Measurements from ENCODE around the gene BST1.

BST1 gene

DNA sequence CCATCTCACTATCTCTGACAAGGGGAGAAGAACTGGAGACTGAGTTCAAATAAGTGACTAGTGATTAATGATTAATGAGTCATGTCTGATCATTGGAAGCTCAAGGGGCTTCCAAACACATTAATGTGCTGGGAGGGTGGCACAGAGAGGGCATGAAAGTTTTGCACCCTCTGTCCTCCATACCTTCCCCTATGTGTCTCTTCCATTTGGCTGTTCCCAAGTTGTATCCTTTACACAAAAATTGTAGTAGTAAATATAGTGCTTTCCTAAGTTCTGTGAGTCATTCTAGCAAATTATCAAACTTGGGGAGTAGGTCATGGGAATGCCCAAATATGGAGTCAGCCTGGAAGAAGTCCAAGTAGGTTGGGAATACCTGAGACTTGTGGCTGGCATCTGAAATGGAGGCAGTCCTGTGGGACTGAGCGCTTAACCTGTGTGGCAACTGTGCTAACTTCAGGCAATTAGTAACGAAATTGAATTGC is 25.3 kb upstream of the BST1 start:
- DNase-seq, result no peak

DNA sequence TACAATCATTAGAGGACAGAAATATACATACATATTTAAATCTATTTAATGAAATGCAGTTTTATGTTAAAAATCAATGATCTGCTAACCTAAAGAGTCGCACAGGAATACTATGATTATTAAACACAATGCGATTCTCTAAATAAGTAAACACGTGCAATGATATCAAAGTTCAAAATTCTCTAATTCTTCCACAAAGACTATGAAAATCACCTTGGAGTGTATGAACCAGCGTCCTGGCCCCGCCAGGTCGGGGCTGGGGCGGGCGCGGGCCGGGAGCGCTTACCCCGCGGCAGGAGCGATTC is 21.8 kb upstream of the BST1 start:
- DNase-seq, result no peak

DNA sequence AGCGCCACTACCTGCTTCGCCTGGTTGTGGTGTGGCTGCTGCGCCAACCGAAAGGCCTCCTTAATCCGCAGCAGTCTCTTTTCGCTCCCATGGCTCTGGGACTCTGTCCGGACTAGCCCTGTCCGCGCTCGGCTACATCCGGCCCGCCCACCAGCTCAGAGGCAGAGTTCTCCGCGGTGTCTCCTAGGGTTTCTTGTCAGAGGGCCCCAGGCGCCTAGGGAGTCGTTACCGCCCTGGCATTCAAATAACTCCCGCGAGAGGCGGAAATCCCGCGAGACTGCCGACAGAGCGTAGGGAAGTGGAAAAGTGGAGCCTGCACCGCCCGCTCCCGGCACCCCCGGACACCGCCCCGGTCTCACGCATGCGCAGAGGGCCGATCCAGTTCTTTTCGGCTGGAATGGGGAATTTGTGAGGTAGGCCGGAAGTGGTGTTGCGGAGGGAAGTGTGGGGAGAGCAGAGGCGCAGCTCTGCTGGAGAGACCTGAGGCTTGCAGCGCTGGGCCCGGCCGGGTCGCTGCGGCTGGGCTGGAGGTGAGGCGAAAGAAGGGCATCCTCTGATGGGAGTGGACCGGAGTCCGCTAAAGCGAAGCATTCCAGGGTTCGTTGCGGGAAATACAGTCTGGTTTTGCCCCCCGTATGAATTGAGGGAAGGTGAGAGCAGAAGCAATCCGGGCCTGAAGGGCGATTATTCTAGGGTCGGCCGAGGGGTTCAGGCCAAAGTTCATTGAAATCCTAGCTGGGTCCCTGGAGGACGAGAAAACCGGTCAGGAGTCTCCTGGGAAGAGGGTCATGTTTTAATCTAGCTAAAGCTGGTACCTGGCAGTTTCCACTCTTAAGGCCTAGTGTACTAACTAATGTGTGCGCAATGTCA is 21.3 kb upstream of the BST1 start, which contains the start of gene FAM200B:
FAM200B (plus strand) TSS at position 456 of the 870 bp plus-strand sequence. CDS start 5,151 bp downstream, outside the sequence.
- DNase-seq, result peak; percentile 99

DNA sequence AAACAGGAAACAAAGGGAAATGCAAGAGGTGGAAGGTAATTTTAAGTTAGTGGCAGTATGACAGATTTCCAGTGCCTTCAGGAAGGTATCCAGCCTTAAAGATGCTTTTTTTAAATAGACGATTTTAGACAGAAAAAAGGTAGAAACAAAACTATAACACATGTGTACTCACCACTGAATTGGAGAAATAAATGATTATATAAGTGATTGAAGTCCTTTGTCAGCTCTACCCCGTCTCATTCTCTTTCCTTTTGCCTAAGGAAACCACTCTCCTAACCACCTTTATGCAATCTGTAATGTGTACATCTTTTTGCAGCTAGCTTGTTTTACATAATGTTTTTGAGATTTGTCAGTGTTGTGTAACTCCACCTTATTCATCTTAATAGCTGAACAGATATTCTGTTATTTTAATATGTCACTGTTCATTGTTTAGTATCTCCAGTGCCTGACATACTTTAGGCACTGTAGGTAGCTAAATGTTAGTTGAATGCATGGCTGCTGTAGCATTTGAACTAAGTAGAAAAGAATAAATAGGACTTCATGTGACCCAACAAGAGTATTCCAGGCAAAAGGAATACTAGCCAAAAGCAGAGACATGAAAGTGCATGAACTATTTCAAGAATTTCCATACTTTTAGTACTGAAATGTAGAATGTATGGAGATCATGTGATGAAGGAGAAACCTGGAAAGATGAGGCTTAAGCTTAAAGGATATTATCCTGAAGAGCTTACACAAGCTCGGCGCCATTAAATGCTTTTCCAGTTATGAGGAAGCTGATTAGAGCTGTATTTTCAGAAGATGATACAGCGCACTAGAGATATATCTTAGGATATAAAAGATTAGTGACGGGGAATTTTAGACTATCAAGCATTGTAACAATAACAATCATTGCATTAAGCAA is 20.4 kb upstream of the BST1 start:
- no peak for DNase-seq

DNA sequence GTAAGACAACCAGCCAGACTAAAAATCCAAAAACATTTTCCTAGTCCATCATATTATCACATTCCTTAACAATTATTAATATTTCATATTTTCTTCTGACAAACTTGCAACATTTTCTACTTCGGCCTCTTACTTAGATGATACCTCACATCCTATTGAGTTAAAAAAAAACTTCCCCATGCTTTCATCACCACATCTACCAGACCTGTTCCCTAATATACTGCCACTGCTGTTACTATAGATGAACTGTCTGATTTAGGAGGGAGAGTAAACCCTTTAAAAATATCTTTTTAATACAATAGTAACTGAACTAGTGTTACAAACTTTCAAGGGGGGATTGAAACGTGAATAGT is 19.7 kb upstream of the BST1 start:
- no peak for DNase-seq

DNA sequence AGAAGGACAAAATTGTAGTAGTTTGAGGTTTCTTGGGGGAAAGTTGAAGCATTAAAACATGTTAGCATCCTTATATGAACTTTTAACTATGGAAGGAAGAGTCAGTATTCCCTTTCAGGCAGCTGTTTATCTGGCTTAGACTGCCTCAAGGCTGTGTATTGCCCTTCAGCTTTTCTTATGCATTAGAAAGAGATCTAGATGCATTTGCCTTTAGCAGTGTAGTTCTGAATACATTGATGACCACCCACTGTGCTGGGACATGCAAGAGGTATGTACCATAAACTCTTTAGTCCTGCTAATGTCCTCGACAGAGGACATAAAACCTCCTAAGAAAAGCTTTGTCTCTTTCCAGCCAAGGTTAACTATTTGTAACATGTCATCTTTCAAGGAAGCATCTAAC is 18.4 kb upstream of the BST1 start:
- no peak for DNase-seq

DNA sequence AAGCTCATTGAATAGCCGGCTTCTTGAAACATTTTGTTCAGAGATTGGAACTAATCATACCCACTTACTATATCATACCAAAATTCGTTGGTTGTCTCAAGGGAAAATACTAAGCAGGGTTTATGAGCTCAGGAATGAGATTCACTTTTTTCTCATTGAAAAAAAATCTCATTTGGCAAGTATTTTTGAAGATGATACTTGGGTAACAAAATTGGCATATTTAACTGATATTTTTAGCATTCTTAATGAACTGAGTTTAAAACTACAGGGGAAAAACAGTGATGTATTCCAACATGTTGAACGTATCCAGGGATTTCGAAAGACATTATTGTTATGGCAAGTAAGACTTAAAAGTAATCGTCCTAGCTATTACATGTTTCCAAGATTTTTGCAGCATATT is 14.8 kb upstream of the BST1 start:
- no peak for DNase-seq

DNA sequence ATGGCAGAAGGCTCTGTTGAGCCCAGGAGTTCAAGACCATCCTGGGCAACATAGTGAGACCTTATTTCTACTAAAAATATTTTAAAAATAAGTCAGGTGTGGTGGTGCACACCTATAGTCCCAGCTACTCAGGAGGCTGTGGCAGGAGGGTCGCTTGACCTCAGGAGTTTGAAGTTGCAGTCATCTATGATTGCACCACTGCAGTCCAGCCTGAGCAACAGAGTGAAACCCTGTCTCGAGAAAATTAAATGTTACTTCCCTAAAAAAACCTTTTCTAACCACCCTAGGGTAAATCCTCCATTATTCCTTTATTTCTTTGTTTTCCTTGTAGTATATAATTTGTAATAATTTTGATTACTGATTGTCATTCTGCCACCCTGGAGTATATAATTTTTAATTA is 13.3 kb upstream of the BST1 start:
- no peak for DNase-seq

DNA sequence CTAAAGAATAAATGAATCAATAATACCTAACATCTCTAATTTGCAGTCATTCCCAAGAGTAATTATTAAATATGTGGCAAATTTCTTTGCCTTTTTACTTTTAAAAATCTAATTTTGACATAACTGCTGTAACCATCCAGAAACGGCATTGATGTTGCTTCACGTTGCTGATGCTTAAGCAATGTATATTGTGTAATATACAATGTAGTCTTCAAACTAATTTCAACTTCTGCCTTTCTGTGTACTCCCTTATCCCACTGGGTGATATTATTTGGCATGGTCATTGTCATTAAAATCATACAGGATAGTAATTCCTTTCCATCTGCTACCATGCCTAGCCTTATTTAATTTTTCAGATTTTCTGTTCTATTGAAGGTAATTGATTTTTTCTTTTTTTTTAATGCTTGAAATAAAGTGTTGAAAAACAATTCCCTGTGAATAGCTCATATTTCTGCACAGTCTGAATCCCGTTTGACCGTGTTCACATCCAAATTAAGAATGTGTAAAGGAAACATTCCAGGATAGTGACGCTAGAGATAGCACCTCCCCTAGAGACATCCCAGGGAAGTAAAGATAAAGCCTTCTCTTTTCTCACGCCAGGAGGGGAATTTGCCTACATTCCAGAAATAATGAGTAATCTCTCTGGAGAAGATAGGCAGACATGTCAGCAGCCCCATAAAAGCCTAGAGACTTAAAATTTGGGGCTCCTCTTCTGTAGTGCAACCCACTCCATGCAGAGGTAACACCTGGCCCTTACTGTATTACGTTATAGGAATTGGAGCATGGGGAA is 12.7 kb upstream of the BST1 start:
- DNase-seq, result no peak

DNA sequence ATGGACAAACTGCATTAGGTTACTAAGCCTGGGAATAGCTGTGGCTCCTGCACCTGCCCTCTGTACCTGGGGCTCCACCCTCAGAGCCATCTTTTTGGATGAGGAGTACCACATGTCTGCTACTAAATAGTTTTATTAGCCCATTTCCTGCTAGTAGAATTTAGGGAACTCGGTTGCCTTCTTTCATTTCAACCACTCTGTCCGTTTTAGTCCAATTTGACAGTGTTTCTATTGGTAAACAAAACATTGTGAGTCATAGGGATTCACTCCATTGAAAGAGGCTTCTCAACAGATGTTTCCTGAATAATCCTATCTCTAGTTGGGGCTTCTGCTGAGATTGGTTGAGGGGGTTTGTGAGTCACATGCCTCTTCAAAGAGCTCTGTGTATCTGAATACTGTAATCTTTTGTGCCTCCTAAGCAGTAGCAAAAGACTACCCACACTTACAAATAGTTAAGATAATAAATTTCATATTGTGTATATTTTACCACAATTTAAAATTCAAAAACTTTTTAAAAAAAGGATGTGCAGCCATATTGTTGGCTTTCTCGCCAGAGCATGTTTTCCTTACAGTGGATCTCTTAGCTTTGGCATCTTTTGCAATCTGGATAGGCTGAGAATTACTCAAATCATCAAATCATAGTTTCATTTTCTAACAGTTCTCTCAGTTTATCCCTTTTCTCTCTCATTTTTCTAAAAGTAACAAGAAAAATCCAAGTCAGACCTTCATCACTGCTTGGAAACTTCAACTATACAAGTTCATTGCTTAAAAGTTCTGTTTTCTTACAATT is 11.3 kb upstream of the BST1 start:
- no peak for DNase-seq

DNA sequence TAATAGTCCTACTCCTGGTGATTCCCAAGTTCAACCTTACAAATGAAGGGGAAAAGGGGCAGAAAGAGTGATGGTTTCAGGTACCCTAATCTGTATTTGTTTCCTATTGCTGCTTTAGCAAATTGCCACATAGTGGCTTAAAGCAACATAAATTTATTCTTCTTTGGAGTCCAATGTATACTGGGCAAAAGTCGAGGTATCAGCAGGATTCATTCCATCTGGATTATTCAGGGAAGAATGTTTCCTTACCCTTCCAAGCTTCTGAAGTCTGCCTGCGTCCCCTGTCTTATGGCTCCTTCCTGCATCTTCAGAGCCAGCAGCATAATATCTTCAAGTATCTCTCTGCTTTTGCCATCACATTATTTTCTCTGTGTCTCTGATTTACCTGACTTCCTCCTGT is 10.3 kb upstream of the BST1 start:
- DNase-seq, result no peak

DNA sequence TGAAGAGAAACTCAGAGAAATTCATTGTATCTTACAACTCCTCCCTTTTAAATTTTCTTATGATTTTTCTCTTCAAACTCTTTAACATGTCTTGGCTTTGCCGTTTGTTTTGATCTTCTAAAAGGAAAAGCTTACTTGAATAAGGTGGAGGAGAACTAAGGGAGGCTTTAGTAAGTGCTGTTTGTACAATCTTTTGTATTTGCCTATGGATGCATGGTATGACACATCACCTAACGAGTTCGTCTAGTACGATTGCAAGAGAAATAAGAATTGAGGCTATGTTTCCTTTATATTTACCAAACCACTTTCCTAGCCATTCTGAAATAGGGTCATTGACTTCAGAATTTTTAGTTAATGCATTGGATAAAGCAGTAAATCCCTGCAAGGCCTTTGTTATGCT is 8.4 kb upstream of the BST1 start:
- no peak for DNase-seq

DNA sequence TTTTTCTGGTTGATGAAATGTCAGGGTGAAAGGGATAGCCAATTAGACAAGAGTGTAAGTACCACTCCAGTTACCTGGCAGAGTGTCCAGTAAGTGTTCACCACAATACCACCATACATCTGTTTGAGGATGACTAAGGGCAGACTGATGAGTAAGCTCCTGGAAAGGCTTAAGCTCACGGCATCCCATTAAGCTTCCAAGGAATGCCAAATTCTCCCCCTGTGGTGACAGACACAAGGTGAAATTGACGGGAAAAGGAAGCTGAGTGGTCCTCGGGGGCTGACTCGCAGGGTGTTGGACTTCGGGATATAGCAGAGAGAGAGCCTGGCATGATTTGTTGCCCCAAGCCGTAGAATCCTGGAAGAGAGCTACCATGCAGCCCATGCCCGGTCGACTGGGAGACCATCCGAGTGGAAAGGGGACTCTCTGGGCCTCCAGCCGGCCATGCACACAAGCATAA is 7.6 kb upstream of the BST1 start:
- DNase-seq, result no peak

DNA sequence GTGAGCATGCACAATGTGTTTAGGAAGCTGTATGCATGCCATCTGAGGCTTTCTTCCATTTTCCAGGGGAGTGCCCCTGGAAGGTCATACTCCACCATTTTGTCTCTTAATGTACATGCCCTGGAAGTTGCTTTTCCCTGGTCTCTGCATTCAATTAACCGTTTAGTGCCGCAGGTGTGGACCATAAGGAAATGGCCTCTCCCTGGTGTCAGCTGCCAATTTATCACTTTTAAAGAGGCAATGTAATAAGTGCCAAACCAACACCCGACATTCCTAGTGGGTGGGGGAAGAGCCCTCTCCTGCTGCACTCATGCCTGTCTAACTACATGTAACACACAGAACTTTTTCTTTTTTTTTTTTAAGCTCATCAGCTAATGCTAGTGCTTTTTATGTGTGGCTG is 7.1 kb upstream of the BST1 start:
- no peak for DNase-seq

DNA sequence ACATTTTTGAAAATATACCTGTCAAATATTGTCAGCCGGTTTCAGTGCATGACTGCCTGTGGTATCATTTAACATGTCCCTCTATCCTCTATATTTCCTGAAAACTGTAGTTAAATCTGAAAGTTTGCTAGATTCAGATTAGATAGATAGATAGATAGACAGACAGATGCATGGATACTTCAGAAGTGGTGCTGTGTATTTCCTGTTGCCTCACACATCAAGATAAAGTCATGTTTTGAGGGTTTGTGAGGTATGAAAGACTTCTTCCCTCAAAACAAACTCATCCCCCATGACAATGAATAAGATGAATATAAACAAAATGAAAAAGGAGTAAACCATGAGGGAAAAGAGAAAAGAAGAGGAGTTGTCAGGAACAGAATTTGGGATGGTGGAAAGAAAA is 6.0 kb upstream of the BST1 start:
- no peak for DNase-seq

DNA sequence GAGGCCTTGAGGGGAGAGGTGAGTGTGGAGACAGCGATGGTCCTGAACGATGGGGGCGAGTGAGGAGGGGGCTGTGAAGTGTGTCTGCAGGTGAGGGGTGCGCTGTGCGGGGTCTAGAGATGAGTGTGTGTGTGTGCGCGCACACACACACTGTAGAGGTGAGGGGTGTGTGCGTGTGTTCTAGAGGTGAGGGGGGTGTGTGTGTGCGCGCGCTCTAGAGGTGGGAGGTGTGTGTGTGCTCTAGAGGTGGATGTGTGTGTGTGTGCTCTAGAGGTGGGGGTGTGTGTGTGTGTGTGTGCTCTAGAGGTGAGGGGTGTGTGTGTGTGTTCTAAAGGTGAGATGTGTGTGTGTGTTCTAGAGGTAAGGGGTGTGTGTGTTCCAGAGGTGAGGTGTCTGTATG is 574 bp downstream of the BST1 start:
- DNase-seq, result no peak

DNA sequence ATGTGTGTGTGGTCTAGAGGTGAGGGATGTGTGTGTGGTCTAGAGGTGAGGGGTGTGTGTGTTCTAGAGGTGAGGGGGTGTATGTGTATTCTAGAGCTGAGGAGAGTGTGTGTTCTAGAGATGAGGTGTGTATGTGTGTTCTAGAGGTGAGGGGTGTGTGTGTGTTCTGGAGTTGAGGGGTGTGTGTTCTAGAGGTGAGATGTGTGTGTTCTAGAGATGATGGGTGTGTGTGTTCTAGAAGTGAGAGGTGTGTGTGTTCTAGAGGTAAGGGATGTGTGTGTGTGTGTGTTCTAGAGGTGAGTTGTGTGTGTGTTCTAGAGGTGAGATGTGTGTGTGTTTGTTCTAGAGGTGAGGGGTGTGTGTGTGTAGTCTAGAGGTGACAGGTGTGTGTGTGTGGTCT is 1.3 kb downstream of the BST1 start:
- DNase-seq, result no peak

DNA sequence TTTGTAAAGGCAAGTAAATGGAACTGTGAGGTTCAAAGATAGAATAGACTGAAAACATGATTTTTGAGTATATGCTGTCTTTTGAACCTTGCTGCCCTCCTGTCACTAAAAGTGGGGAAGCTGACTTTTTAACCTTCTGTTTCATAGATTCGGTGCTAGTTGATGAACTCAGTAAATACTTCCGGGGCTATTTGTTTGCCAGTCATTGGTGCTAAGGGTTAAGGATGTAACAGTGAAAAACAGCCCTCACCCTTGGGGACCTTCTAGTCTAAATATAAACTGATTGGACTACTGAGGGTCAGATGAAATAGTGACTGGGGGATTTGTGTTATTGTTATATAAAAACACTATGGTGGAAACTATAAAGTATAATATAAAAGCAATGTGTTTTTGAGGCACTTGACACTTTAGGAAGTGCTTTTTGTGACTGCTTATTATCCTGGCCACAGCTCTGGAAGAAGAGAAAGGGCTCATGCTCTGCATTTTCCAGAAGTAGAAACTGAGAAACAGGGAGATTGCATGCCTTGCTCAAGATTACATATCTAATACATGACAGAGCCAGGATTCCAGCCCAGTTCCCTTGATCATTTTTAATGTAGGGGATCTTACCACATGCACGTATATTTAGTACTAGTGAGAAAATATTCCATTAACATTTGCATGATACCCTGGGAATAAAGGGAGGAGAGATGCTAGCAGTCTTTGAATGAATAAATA is 3.9 kb downstream of the BST1 start:
- no peak for DNase-seq

DNA sequence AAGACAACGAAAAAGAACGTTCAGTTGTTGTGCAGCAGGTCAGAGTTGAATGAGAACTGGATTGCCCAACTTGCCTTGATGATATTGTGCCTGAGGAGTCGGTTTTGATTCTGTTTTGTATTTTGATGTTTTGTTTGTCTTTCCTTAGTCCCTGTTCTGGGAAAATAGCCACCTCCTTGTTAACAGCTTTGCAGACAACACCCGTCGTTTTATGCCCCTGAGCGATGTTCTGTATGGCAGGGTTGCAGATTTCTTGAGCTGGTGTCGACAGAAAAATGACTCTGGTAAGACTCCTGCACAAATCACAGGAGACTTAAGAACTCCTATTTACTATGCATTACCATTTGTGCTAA is 4.5 kb downstream of the BST1 start:
- DNase-seq, result no peak

DNA sequence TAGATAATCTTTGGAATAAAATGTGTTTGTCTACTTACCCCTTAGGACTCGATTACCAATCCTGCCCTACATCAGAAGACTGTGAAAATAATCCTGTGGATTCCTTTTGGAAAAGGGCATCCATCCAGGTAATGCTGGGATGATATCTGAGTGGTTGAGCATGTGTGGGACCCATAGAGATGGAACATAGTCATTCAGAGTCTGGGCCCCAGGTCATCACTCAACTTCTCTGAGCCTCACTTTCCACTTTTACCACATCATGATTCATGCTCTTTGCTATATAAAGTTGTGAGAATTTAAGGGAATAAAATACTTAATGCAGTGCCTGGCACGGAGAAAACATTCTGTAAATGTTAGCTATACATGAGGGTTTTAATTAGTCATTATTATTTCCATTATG is 8.9 kb downstream of the BST1 start:
- DNase-seq, result no peak

DNA sequence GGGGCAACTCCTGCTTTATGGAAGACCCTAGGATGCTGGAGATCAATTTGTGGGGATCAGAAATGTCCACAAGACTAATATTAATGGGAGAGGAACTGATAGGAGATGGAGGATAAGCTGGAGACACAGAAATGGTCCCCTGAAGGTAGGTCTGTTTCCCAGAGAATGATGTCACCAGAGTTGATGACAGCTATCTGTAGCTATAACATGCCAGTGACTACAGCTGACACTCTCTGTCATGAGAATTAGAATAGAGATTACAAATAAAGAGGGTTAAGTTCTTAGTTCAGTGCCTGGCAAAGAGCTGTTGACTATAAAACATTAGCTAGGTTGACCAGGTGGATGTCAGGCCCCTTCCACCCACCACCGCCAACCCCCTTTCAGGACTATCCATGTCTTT is 9.3 kb downstream of the BST1 start:
- no peak for DNase-seq

DNA sequence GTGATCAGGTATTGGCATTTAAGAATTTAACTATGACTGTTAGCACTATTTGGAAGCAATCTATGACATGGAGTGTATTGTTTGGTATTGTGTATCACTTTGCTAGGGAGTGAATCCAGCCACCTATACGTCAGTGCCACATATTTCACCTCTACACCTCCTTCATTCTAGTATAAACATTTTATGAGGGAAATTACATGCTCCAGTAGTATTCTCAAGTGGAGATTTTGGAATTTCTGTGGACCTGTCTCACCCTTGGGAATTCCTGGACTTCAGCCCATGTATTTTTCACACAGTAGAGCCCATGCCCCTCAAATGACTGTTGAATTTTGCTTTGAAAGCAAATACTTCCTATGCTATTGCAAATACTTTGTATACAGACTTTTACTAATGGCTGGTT is 11.3 kb downstream of the BST1 start:
- DNase-seq, result no peak
